ENCODE data around the gene KRT84.

DNA sequence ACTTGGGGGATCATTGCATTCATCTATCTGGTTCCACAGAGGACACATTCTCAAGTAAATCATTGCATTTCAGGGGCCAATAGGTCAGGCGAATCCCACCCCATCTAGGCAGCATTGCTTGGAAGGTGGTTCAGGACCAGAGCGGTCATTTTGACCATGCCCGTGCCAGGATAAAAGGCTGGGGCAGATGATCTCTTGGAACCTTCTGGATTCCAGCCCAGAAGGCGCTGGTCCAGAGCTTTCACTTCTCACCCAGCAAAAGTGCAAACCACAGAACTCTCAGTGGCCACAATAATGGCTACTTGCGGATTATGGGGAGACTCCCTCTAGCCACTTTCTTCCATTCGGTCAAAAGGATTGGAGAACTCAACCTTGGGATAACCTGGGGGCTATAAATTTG is 17.6 kb downstream of the KRT84 start:
- no peak for TF ChIP-seq NR3C1 (CRISPR knock-in tag; IDR thresholded peaks at IDR 0.05)
- no peak for TF ChIP-seq ADNP (tag; IDR thresholded peaks at IDR 0.05)
- no peak for TF ChIP-seq MTA1 (IDR thresholded peaks at IDR 0.05; ENCODE audit: borderline replicate concordance)
- TF ChIP-seq, protein P1, sequence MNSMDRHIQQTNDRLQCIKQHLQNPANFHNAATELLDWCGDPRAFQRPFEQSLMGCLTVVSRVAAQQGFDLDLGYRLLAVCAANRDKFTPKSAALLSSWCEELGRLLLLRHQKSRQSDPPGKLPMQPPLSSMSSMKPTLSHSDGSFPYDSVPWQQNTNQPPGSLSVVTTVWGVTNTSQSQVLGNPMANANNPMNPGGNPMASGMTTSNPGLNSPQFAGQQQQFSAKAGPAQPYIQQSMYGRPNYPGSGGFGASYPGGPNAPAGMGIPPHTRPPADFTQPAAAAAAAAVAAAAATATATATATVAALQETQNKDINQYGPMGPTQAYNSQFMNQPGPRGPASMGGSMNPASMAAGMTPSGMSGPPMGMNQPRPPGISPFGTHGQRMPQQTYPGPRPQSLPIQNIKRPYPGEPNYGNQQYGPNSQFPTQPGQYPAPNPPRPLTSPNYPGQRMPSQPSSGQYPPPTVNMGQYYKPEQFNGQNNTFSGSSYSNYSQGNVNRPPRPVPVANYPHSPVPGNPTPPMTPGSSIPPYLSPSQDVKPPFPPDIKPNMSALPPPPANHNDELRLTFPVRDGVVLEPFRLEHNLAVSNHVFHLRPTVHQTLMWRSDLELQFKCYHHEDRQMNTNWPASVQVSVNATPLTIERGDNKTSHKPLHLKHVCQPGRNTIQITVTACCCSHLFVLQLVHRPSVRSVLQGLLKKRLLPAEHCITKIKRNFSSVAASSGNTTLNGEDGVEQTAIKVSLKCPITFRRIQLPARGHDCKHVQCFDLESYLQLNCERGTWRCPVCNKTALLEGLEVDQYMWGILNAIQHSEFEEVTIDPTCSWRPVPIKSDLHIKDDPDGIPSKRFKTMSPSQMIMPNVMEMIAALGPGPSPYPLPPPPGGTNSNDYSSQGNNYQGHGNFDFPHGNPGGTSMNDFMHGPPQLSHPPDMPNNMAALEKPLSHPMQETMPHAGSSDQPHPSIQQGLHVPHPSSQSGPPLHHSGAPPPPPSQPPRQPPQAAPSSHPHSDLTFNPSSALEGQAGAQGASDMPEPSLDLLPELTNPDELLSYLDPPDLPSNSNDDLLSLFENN (IDR thresholded peaks at IDR 0.05; ENCODE audit: low read depth in 2 of 2, low read length in 2 of 2), result no peak
- TF ChIP-seq, protein P2, sequence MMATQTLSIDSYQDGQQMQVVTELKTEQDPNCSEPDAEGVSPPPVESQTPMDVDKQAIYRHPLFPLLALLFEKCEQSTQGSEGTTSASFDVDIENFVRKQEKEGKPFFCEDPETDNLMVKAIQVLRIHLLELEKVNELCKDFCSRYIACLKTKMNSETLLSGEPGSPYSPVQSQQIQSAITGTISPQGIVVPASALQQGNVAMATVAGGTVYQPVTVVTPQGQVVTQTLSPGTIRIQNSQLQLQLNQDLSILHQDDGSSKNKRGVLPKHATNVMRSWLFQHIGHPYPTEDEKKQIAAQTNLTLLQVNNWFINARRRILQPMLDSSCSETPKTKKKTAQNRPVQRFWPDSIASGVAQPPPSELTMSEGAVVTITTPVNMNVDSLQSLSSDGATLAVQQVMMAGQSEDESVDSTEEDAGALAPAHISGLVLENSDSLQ (IDR thresholded peaks at IDR 0.05), result no peak
- TF ChIP-seq, protein P3, sequence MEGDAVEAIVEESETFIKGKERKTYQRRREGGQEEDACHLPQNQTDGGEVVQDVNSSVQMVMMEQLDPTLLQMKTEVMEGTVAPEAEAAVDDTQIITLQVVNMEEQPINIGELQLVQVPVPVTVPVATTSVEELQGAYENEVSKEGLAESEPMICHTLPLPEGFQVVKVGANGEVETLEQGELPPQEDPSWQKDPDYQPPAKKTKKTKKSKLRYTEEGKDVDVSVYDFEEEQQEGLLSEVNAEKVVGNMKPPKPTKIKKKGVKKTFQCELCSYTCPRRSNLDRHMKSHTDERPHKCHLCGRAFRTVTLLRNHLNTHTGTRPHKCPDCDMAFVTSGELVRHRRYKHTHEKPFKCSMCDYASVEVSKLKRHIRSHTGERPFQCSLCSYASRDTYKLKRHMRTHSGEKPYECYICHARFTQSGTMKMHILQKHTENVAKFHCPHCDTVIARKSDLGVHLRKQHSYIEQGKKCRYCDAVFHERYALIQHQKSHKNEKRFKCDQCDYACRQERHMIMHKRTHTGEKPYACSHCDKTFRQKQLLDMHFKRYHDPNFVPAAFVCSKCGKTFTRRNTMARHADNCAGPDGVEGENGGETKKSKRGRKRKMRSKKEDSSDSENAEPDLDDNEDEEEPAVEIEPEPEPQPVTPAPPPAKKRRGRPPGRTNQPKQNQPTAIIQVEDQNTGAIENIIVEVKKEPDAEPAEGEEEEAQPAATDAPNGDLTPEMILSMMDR (IDR thresholded peaks at IDR 0.05 in 2 of 3, conservative IDR thresholded peaks at IDR 0.05 in 1 of 3; ENCODE audit: insufficient read depth in 2 of 3, low read depth in 1 of 3, low read length in 3 of 3), result no peak
- TF ChIP-seq ZNF764 (CRISPR knock-in tag; IDR thresholded peaks at IDR 0.05; ENCODE audit: low read depth), result no peak
- TF ChIP-seq PRMT5 (CRISPR knock-in tag; IDR thresholded peaks at IDR 0.05), result no peak
- no peak for TF ChIP-seq STAG1 (CRISPR knock-in tag; IDR thresholded peaks at IDR 0.05; ENCODE audit: borderline replicate concordance)
- TF ChIP-seq NR2C2 (CRISPR knock-in tag; IDR thresholded peaks at IDR 0.05), result no peak
- no peak for TF ChIP-seq NR2C2 (tag; IDR thresholded peaks at IDR 0.05)
- TF ChIP-seq POLR2AphosphoS5 (IDR thresholded peaks at IDR 0.05; ENCODE audit: control insufficient read depth, insufficient read depth, low read depth, low read length), result no peak
- TF ChIP-seq, protein P4, sequence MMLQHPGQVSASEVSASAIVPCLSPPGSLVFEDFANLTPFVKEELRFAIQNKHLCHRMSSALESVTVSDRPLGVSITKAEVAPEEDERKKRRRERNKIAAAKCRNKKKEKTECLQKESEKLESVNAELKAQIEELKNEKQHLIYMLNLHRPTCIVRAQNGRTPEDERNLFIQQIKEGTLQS (IDR thresholded peaks at IDR 0.05), result no peak
- TF ChIP-seq, protein P4 (CRISPR knock-in tag; conservative IDR thresholded peaks at IDR 0.05), result no peak
- no peak for TF ChIP-seq ZNF143 (CRISPR knock-in tag; IDR thresholded peaks at IDR 0.05)
- no peak for TF ChIP-seq YBX1 (IDR thresholded peaks at IDR 0.05)
